ENCODE data around the gene SPDEF. TPM values are rescaled to one million over a fixed set of nuclear protein-coding genes. Genes with fewer than 3 reads are reported as not detected.

The SPDEF gene
- total and polyA plus RNA-seq, 4 donors = 0.17 to 0.36 (median 0.21) TPM

GRCh38 chr6:34585108-34585507, 29.0 kb upstream of the SPDEF start:
- no peak for DNase-seq (ENCODE audit: low read depth in 4 of 6, low spot score in 6 of 6)
- Histone ChIP-seq H3K4me3 (ENCODE audit: low read depth, low read length) (no peak overlapping the region), H3K9me3 (ENCODE audit: control insufficient read depth, insufficient read depth, low read length) (no peaks in the 10 kb centered on the region), H3K4me1 (ENCODE audit: control insufficient read depth, insufficient read depth, low read length) (peaks cover 45% of the 10 kb centered on the region), H3K36me3 (ENCODE audit: control insufficient read depth, insufficient read depth, low read length) (peaks cover 17% of the 10 kb centered on the region), H3K27ac (ENCODE audit: low read depth, low read length) (no peak overlapping the region), H3K27me3 (ENCODE audit: control insufficient read depth, insufficient read depth, low read length) (no peaks in the 10 kb centered on the region)
- WGBS (ENCODE audit: insufficient coverage) = 67% methylated on average over 1 of the region's 2 CpGs

GRCh38 chr6:34584694-34585093, 28.6 kb upstream of the SPDEF start:
- no peak overlapping the region for H3K4me3 ChIP-seq (ENCODE audit: low read depth, low read length)
- peaks cover 45% of the 10 kb centered on the region for H3K4me1 ChIP-seq (ENCODE audit: control insufficient read depth, insufficient read depth, low read length)
- 93% methylated on average over 9 of the region's 9 CpGs for WGBS (ENCODE audit: insufficient coverage)
- no peak for DNase-seq (ENCODE audit: low read depth in 4 of 6, low spot score in 6 of 6)
- H3K9me3 ChIP-seq (ENCODE audit: control insufficient read depth, insufficient read depth, low read length) = no peaks in the 10 kb centered on the region
- H3K27me3 ChIP-seq (ENCODE audit: control insufficient read depth, insufficient read depth, low read length) = no peaks in the 10 kb centered on the region
- H3K27ac ChIP-seq (ENCODE audit: low read depth, low read length) = no peak overlapping the region
- peaks cover 17% of the 10 kb centered on the region for H3K36me3 ChIP-seq (ENCODE audit: control insufficient read depth, insufficient read depth, low read length)

- 56% methylated on average over 4 of the region's 5 CpGs for WGBS (ENCODE audit: insufficient coverage)
- H3K4me1 ChIP-seq (ENCODE audit: control insufficient read depth, insufficient read depth, low read length) = peaks cover 41% of the 10 kb centered on the region
- H3K27ac ChIP-seq (ENCODE audit: low read depth, low read length) = no peak overlapping the region
- H3K4me3 ChIP-seq (ENCODE audit: low read depth, low read length) = no peak overlapping the region
- H3K9me3 ChIP-seq (ENCODE audit: control insufficient read depth, insufficient read depth, low read length) = no peaks in the 10 kb centered on the region
- H3K27me3 ChIP-seq (ENCODE audit: control insufficient read depth, insufficient read depth, low read length) = no peaks in the 10 kb centered on the region
- H3K36me3 ChIP-seq (ENCODE audit: control insufficient read depth, insufficient read depth, low read length) = peaks cover 17% of the 10 kb centered on the region
- DNase-seq (ENCODE audit: low read depth in 4 of 6, low spot score in 6 of 6) = no peak
Observed at GRCh38 chr6:34583861-34584604, 27.9 kb upstream of the SPDEF start.

- WGBS (ENCODE audit: insufficient coverage) = 81% methylated on average over 6 of the region's 6 CpGs
- no peak for DNase-seq (ENCODE audit: low read depth in 4 of 6, low spot score in 6 of 6)
- H3K4me1 ChIP-seq (ENCODE audit: control insufficient read depth, insufficient read depth, low read length) = peaks cover 36% of the 10 kb centered on the region
- H3K9me3 ChIP-seq (ENCODE audit: control insufficient read depth, insufficient read depth, low read length) = no peaks in the 10 kb centered on the region
- H3K27me3 ChIP-seq (ENCODE audit: control insufficient read depth, insufficient read depth, low read length) = no peaks in the 10 kb centered on the region
- no peak overlapping the region for H3K4me3 ChIP-seq (ENCODE audit: low read depth, low read length)
- H3K36me3 ChIP-seq (ENCODE audit: control insufficient read depth, insufficient read depth, low read length) = peaks cover 17% of the 10 kb centered on the region
- no peak overlapping the region for H3K27ac ChIP-seq (ENCODE audit: low read depth, low read length)
Observed at GRCh38 chr6:34583461-34583860, 27.3 kb upstream of the SPDEF start.

GRCh38 chr6:34581561-34581920, 25.4 kb upstream of the SPDEF start:
- Histone ChIP-seq H3K4me1 (ENCODE audit: control insufficient read depth, insufficient read depth, low read length) (peaks cover 28% of the 10 kb centered on the region), H3K27me3 (ENCODE audit: control insufficient read depth, insufficient read depth, low read length) (no peaks in the 10 kb centered on the region), H3K27ac (ENCODE audit: low read depth, low read length) (peak overlapping the region; percentile 19), H3K36me3 (ENCODE audit: control insufficient read depth, insufficient read depth, low read length) (peaks cover 6% of the 10 kb centered on the region), H3K4me3 (ENCODE audit: low read depth, low read length) (no peak overlapping the region), H3K9me3 (ENCODE audit: control insufficient read depth, insufficient read depth, low read length) (no peaks in the 10 kb centered on the region)
- no peak for DNase-seq (ENCODE audit: low read depth in 4 of 6, low spot score in 6 of 6)
- WGBS (ENCODE audit: insufficient coverage) = 67% methylated on average over 3 of the region's 4 CpGs

- peak in 5 of 6 donors; percentile 24 to 76 (median 39) for DNase-seq (ENCODE audit: low read depth in 4 of 6, low spot score in 6 of 6)
- WGBS (ENCODE audit: insufficient coverage) = 80% methylated on average over 5 of the region's 6 CpGs
Observed at GRCh38 chr6:34580707-34581560, 24.8 kb upstream of the SPDEF start.

GRCh38 chr6:34578445-34579262, 22.5 kb upstream of the SPDEF start:
- peaks cover 5% of the 10 kb centered on the region for H3K36me3 ChIP-seq (ENCODE audit: control insufficient read depth, insufficient read depth, low read length)
- no peak overlapping the region for H3K27ac ChIP-seq (ENCODE audit: low read depth, low read length)
- DNase-seq (ENCODE audit: low read depth in 4 of 6, low spot score in 6 of 6) = no peak
- no peaks in the 10 kb centered on the region for H3K27me3 ChIP-seq (ENCODE audit: control insufficient read depth, insufficient read depth, low read length)
- no peaks in the 10 kb centered on the region for H3K9me3 ChIP-seq (ENCODE audit: control insufficient read depth, insufficient read depth, low read length)
- no peak overlapping the region for H3K4me3 ChIP-seq (ENCODE audit: low read depth, low read length)
- WGBS (ENCODE audit: insufficient coverage) = 100% methylated on average over 6 of the region's 7 CpGs
- peaks cover 14% of the 10 kb centered on the region for H3K4me1 ChIP-seq (ENCODE audit: control insufficient read depth, insufficient read depth, low read length)

More at GRCh38 chr6:34580707-34581560, 24.8 kb upstream of the SPDEF start:
- Histone ChIP-seq H3K4me3 (ENCODE audit: low read depth, low read length) (no peak overlapping the region), H3K4me1 (ENCODE audit: control insufficient read depth, insufficient read depth, low read length) (peaks cover 23% of the 10 kb centered on the region), H3K27me3 (ENCODE audit: control insufficient read depth, insufficient read depth, low read length) (no peaks in the 10 kb centered on the region), H3K9me3 (ENCODE audit: control insufficient read depth, insufficient read depth, low read length) (no peaks in the 10 kb centered on the region), H3K36me3 (ENCODE audit: control insufficient read depth, insufficient read depth, low read length) (peaks cover 6% of the 10 kb centered on the region), H3K27ac (ENCODE audit: low read depth, low read length) (peak overlapping the region; percentile 19)

GRCh38 chr6:34576286-34576955, 20.3 kb upstream of the SPDEF start:
- Histone ChIP-seq H3K9me3 (ENCODE audit: control insufficient read depth, insufficient read depth, low read length) (no peaks in the 10 kb centered on the region), H3K4me1 (ENCODE audit: control insufficient read depth, insufficient read depth, low read length) (peaks cover 7% of the 10 kb centered on the region), H3K27me3 (ENCODE audit: control insufficient read depth, insufficient read depth, low read length) (no peaks in the 10 kb centered on the region), H3K36me3 (ENCODE audit: control insufficient read depth, insufficient read depth, low read length) (no peaks in the 10 kb centered on the region), H3K27ac (ENCODE audit: low read depth, low read length) (no peak overlapping the region), H3K4me3 (ENCODE audit: low read depth, low read length) (no peak overlapping the region)
- WGBS (ENCODE audit: insufficient coverage) = 94% methylated on average over 12 of the region's 18 CpGs
- DNase-seq (ENCODE audit: low read depth in 4 of 6, low spot score in 6 of 6) = no peak

- Histone ChIP-seq H3K27me3 (ENCODE audit: control insufficient read depth, insufficient read depth, low read length) (no peaks in the 10 kb centered on the region), H3K4me1 (ENCODE audit: control insufficient read depth, insufficient read depth, low read length) (no peaks in the 10 kb centered on the region), H3K36me3 (ENCODE audit: control insufficient read depth, insufficient read depth, low read length) (no peaks in the 10 kb centered on the region), H3K4me3 (ENCODE audit: low read depth, low read length) (no peak overlapping the region), H3K9me3 (ENCODE audit: control insufficient read depth, insufficient read depth, low read length) (no peaks in the 10 kb centered on the region), H3K27ac (ENCODE audit: low read depth, low read length) (no peak overlapping the region)
- no peak for DNase-seq (ENCODE audit: low read depth in 4 of 6, low spot score in 6 of 6)
- no CpG with 5 or more reads among the region's 3 CpGs for WGBS (ENCODE audit: insufficient coverage)
Observed at GRCh38 chr6:34575326-34575725, 19.2 kb upstream of the SPDEF start.

Data from spinal cord (tissue), 10 donors.